Panc1 (cell line): ENCODE data around the gene FAM107B.

ENCODE experiments used
- CTCF ChIP-seq: fragments of 450-650 bp; IDR thresholded peaks from 2 replicates; pipeline ENCODE4 v1.5.1; 2017; ENCODE audit warnings: mild to moderate bottlenecking
- POLR2AphosphoS5 ChIP-seq: IDR thresholded peaks from 2 replicates; pipeline ENCODE4 v1.6.1; 2012; ENCODE audit warnings: mild to moderate bottlenecking, low read depth, low read length, moderate library complexity

- TF ChIP-seq POLR2AphosphoS5 (no peak), CTCF (no peak)
Measured at GRCh38 chr10:14693891-14694290, 80.8 kb downstream of the FAM107B start.
